HepG2 (cell line): ENCODE measurements around the gene ZNF653. TPM values are rescaled to one million over a fixed set of nuclear protein-coding genes. Genes with fewer than 3 reads are reported as not detected.

ENCODE experiments used
- ARNT2 ChIP-seq: sonication (generic); formaldehyde crosslinking; IDR thresholded peaks from 2 replicates; pipeline ENCODE4 v1.8.0; 2022; ENCODE audit warnings: mild to moderate bottlenecking, low read depth, missing genetic modification reagents, moderate library complexity
- DBP ChIP-seq: sonication (generic); formaldehyde crosslinking; IDR thresholded peaks from 2 replicates; pipeline ENCODE4 v1.4.0; 2020; ENCODE audit warnings: missing genetic modification reagents; ENCODE audit errors: not compliant biosample characterization
- DRAP1 ChIP-seq: IDR thresholded peaks from 2 replicates; pipeline ENCODE4 v1.6.1; 2016; ENCODE audit warnings: missing genetic modification reagents, missing compliant biosample characterization
- ELF4 ChIP-seq: sonication (generic); formaldehyde crosslinking; IDR thresholded peaks from 2 replicates; pipeline ENCODE4 v1.5.0; 2020; ENCODE audit warnings: missing genetic modification reagents, mild to moderate bottlenecking, moderate library complexity, borderline replicate concordance
- FOXA3 ChIP-seq: IDR thresholded peaks from 2 replicates; pipeline ENCODE4 v1.6.1; 2016; ENCODE audit warnings: missing genetic modification reagents, missing compliant biosample characterization
- FOXO1 ChIP-seq: sonication (generic); formaldehyde crosslinking; IDR thresholded peaks from 2 replicates; pipeline ENCODE4 v1.4.0; 2020; ENCODE audit warnings: missing genetic modification reagents
- GATAD1 ChIP-seq: IDR thresholded peaks from 2 replicates; pipeline ENCODE4 v1.6.1; 2016; ENCODE audit warnings: missing genetic modification reagents, missing compliant biosample characterization
- HCFC1 ChIP-seq: fragments of 150-350 bp; IDR thresholded peaks from 2 replicates; pipeline ENCODE4 v1.6.1; 2014; ENCODE audit warnings: low read depth, low read length
- KDM5A ChIP-seq: fragments of 200-600 bp; sonication (generic); IDR thresholded peaks from 2 replicates; pipeline ENCODE4 v1.7.0; 2018; ENCODE audit warnings: antibody characterized with exemption, mild to moderate bottlenecking, low read length, borderline replicate concordance
- KMT2B ChIP-seq: IDR thresholded peaks from 2 replicates; pipeline ENCODE4 v1.6.1; 2016; ENCODE audit warnings: missing genetic modification reagents, missing compliant biosample characterization
- MTA1 ChIP-seq: sonication (generic); formaldehyde crosslinking; IDR thresholded peaks from 2 replicates; pipeline ENCODE4 v1.4.0; 2020; ENCODE audit warnings: missing genetic modification reagents, mild to moderate bottlenecking, borderline replicate concordance
- MYC ChIP-seq: sonication (generic); formaldehyde crosslinking; IDR thresholded peaks from 2 replicates; pipeline ENCODE4 v1.9.0; 2021; ENCODE audit warnings: missing genetic modification reagents, borderline replicate concordance
- NR2F6 ChIP-seq, 2 experiments: IDR thresholded peaks; 2 replicates each; pipeline ENCODE4 v1.6.1; 2016; ENCODE audit warnings: antibody characterized with exemption in 1 of 2, mild to moderate bottlenecking in 1 of 2
- PAX8 ChIP-seq: sonication (generic); formaldehyde crosslinking; IDR thresholded peaks from 2 replicates; pipeline ENCODE4 v1.8.0; 2022; ENCODE audit warnings: mild to moderate bottlenecking, missing genetic modification reagents, borderline replicate concordance
- PBX2 ChIP-seq: IDR thresholded peaks from 2 replicates; pipeline ENCODE4 v1.6.1; 2016; ENCODE audit warnings: control low read depth
- PHF20 ChIP-seq: sonication (generic); formaldehyde crosslinking; IDR thresholded peaks from 2 replicates; pipeline ENCODE4 v1.5.0; 2020; ENCODE audit warnings: mild to moderate bottlenecking, missing genetic modification reagents
- SETDB1 ChIP-seq: sonication (generic); formaldehyde crosslinking; IDR thresholded peaks from 2 replicates; pipeline ENCODE4 v1.5.1; 2020; ENCODE audit warnings: missing genetic modification reagents, mild to moderate bottlenecking, borderline replicate concordance
- SKIL ChIP-seq: sonication (generic); formaldehyde crosslinking; IDR thresholded peaks from 2 replicates; pipeline ENCODE4 v1.8.0; 2022; ENCODE audit warnings: missing genetic modification reagents, mild to moderate bottlenecking, moderate library complexity, borderline replicate concordance
- ZBTB20 ChIP-seq: sonication (generic); formaldehyde crosslinking; IDR thresholded peaks from 2 replicates; pipeline ENCODE4 v1.8.1; 2023; ENCODE audit warnings: missing genetic modification reagents, low read depth, mild to moderate bottlenecking, borderline replicate concordance
- ZNF143 ChIP-seq: sonication (generic); formaldehyde crosslinking; IDR thresholded peaks from 2 replicates; pipeline ENCODE4 v1.4.0; 2020; ENCODE audit warnings: missing genetic modification reagents
- ZNF225 ChIP-seq: sonication (generic); formaldehyde crosslinking; IDR thresholded peaks from 2 replicates; pipeline ENCODE4 v1.4.0; 2020; ENCODE audit warnings: mild to moderate bottlenecking, missing genetic modification reagents
- ZNF382 ChIP-seq: sonication (generic); formaldehyde crosslinking; IDR thresholded peaks from 2 replicates; pipeline ENCODE4 v1.5.0; 2020; ENCODE audit warnings: missing genetic modification reagents, mild to moderate bottlenecking, borderline replicate concordance
- ZNF629 ChIP-seq: sonication (generic); formaldehyde crosslinking; conservative IDR thresholded peaks from 2 replicates; pipeline ENCODE4 v1.5.0; 2020; ENCODE audit warnings: missing genetic modification reagents
- ZNF652 ChIP-seq: IDR thresholded peaks from 2 replicates; pipeline ENCODE4 v1.6.1; 2016; ENCODE audit warnings: low read depth, borderline replicate concordance
- ZNF674 ChIP-seq: sonication (generic); formaldehyde crosslinking; IDR thresholded peaks from 2 replicates; pipeline ENCODE4 v1.5.0; 2020; ENCODE audit warnings: low read depth, mild to moderate bottlenecking, missing genetic modification reagents
- ZNF749 ChIP-seq: sonication (generic); formaldehyde crosslinking; IDR thresholded peaks from 2 replicates; pipeline ENCODE4 v1.8.0; 2022; ENCODE audit warnings: mild to moderate bottlenecking, missing genetic modification reagents, moderate library complexity, borderline replicate concordance
- polyA plus RNA-seq, 8 experiments: library from polyadenylated mRNA; depleted of rRNA in 3 of 8; stranded (reverse) in 7 of 8; unstranded in 1 of 8; fragments of >200 nt; fragmentation: Illumina TruSeq in 4 of 8; extraction: Trizol in 4 of 8; gene quantifications; 2 replicates each; pipeline versions ENCODE4 v1.2.1 to v1.2.3, GENCODE V29; 2011 to 2016; ENCODE audit warnings: low read depth in 4 of 8, missing spikeins in 1 of 8, mixed read lengths in 1 of 8; ENCODE audit not compliant: insufficient read depth in 1 of 8
- total RNA-seq, 5 experiments: library from RNA; depleted of rRNA; stranded (reverse); fragments of >200 nt; fragmentation: Illumina TruSeq; extraction: Trizol; gene quantifications; 2 replicates each; pipeline ENCODE4 v1.2.3, GENCODE V29; 2016; ENCODE audit warnings: low read depth in 1 of 5

Gene ZNF653
- total and polyA plus RNA-seq, 2 of the 13 experiments (the other 11 are each of a cell fraction or from before 2014, with no cell fraction given) = 4.7 to 7.1 TPM

DNA sequence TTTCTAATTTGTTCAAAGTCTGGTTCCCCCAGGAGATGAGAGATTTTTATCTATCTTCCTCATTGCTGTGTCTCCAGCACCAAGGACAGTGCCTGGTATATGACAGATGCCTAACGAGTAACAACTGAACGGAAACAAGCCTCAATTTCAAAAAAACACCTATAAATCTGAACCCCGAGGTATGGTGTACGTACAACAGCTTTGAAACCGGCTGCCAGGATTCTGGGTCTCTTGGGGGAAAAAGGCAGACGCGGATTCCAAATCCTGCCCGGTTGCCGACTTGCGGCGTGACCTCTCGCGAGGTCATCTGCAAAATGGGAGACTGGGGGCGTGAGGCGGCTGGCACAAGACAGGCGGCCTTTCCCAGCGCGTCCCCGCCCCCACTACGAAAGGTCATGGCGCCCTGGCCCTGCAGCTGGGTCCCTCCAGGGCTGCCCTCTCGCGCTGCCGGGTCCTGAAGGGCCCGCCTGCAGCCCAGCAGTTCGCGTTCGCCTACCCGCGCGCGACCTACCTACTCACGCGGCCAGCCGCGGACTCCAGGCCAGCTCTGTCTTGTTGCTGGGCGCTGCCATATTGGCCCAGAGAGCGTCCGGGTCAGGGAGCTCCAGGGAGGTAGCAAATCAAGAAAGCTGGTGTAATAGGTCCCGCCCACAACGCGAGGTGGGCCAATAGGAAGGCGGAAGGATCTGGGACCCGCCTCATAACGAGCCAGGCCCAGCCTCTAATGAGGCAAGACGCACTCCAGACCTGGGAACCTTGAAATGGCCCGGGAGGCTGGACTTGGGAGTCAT, 23.1 kb upstream of the ZNF653 start, which contains the start of gene ECSIT (continued):
- TF ChIP-seq DBP (CRISPR knock-in tag) (no peak), ZNF382 (CRISPR knock-in tag) (no peak), NR2F6 (IDR thresholded peaks at IDR 0.05) (peak; percentile 51), NR2F6 (CRISPR knock-in tag; IDR thresholded peaks at IDR 0.05) (peak; percentile 86), MYC (CRISPR knock-in tag) (peak; percentile 84), KDM5A (peak; percentile 85), FOXA3 (CRISPR knock-in tag) (peak; percentile 40; the same call in 1 of the 2 replicates), ZNF652 (0 out of 2 replicates have a peak, but pooled peaks have one; percentile 9), ZNF749 (CRISPR knock-in tag) (0 out of 2 replicates have a peak, but pooled peaks have one; percentile 36), ZNF674 (0 out of 2 replicates have a peak, but pooled peaks have one; percentile 71), DRAP1 (CRISPR knock-in tag) (peak; percentile 82), ZNF225 (CRISPR knock-in tag) (no peak; the same call in 1 of the 2 replicates), PHF20 (CRISPR knock-in tag) (peak; percentile 97), PAX8 (CRISPR knock-in tag) (no peak), ZNF629 (CRISPR knock-in tag) (peak; percentile 84), GATAD1 (CRISPR knock-in tag) (peak; percentile 96), ARNT2 (0 out of 2 replicates have a peak, but pooled peaks have one; percentile 23), SETDB1 (CRISPR knock-in tag) (no peak), HCFC1 (peak; percentile 63), PBX2 (no peak), KMT2B (CRISPR knock-in tag) (peak; percentile 85), FOXO1 (no peak; the same call in 1 of the 2 replicates), ZNF143 (CRISPR knock-in tag) (peak; percentile 55; the same call in 1 of the 2 replicates), ELF4 (CRISPR knock-in tag) (peak; percentile 74; the same call in 1 of the 2 replicates), MTA1 (peak; percentile 72; the same call in 1 of the 2 replicates), SKIL (CRISPR knock-in tag) (0 out of 2 replicates have a peak, but pooled peaks have one; percentile 8), ZBTB20 (peak; percentile 19; the same call in 1 of the 2 replicates)
